GM23338 (cell line): ENCODE data around the gene MRPL24.

ENCODE experiments used
- CREB1 ChIP-seq: fragments of 250-450 bp; sonication (Bioruptor Pico); IDR thresholded peaks from 2 replicates; pipeline ENCODE4 v1.5.0; 2020; ENCODE audit warnings: low read depth, mild to moderate bottlenecking, moderate library complexity
- EZH2 ChIP-seq: fragments of 200-600 bp; sonication (generic); IDR thresholded peaks from one replicate; pipeline ENCODE4 v1.8.0; 2017; ENCODE audit warnings: antibody characterized with exemption, mild to moderate bottlenecking, low read depth; ENCODE audit not compliant: unreplicated experiment
- EZH2phosphoT487 ChIP-seq: fragments of 200-600 bp; sonication (generic); IDR thresholded peaks from one replicate; pipeline ENCODE4 v1.8.1; 2018; ENCODE audit warnings: antibody characterized with exemption; ENCODE audit not compliant: unreplicated experiment
- JUNB ChIP-seq: IDR thresholded peaks from one replicate; pipeline ENCODE4 v1.6.1; 2016; ENCODE audit warnings: antibody characterized with exemption; ENCODE audit not compliant: unreplicated experiment
- NANOG ChIP-seq: IDR thresholded peaks from 2 replicates; pipeline ENCODE4 v1.6.1; 2016; ENCODE audit warnings: antibody characterized with exemption, borderline replicate concordance
- POLR2AphosphoS5 ChIP-seq: IDR thresholded peaks from 2 replicates; pipeline ENCODE4 v1.6.1; 2016; ENCODE audit warnings: antibody characterized with exemption, low read depth
- STAT1 ChIP-seq: IDR thresholded peaks from one replicate; pipeline ENCODE4 v1.6.1; 2016; ENCODE audit warnings: antibody characterized with exemption; ENCODE audit not compliant: unreplicated experiment
- ZNF114 ChIP-seq: fragments of 250-450 bp; sonication (Bioruptor Pico); IDR thresholded peaks from 2 replicates; pipeline ENCODE4 v1.5.0; 2020; ENCODE audit warnings: mild to moderate bottlenecking, moderate library complexity
- ZNF331 ChIP-seq: fragments of 250-450 bp; sonication (Bioruptor Pico); IDR thresholded peaks from 2 replicates; pipeline ENCODE4 v1.5.0; 2020; ENCODE audit warnings: low read depth, mild to moderate bottlenecking, moderate library complexity
- TF ChIP-seq, protein P1 (sequence below), 2 experiments: fragments of 200-600 bp in 1 of 2; sonication (generic) in 1 of 2; conservative IDR thresholded peaks; 2 replicates each; pipeline versions ENCODE4 v1.5.1 to v1.6.1; 2016 to 2017; ENCODE audit warnings: antibody characterized with exemption in 2 of 2, low read depth in 2 of 2, mild to moderate bottlenecking in 2 of 2, moderate library complexity in 1 of 2
- TF ChIP-seq, protein P2 (sequence below): IDR thresholded peaks from one replicate; pipeline ENCODE4 v1.6.1; 2018; ENCODE audit warnings: antibody characterized with exemption; ENCODE audit not compliant: unreplicated experiment
- TF ChIP-seq, protein P3 (sequence below): IDR thresholded peaks from 2 replicates; pipeline ENCODE4 v1.6.1; 2016; ENCODE audit warnings: antibody characterized with exemption

DNA sequence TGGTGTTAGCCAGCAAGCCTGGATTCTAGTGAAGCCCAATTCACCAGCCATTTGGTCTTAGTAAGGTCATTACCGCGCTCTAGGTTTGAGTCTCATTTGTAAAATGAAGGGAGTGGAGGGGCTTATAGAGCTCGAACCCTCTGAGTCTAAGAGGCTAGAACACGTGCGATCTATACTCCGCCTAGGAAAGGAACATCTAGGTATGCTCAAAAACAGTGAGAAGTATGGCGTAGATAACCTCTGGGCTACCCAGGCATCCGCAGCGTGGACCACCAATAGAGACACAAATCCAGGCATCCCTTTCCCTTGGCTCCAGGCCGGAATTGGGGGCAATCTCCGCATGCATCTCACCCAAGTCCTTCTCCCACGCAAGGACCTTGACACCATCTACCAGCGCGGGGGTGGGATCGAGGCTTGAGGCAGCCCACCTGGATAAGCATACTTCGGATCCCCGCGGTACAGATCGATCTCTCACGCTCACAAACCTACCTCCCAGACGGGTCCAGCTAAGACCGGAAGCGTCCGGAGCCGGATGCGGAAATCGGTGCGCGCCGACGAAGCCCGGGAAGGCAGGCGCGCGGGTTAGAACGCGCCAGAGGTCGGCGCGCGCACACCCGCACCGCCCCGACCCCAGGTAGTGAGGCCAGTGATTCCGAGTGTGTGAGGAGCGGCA lies 12.8 kb downstream of the MRPL24 start, which contains the start of gene METTL25B:
- TF ChIP-seq, protein P1, sequence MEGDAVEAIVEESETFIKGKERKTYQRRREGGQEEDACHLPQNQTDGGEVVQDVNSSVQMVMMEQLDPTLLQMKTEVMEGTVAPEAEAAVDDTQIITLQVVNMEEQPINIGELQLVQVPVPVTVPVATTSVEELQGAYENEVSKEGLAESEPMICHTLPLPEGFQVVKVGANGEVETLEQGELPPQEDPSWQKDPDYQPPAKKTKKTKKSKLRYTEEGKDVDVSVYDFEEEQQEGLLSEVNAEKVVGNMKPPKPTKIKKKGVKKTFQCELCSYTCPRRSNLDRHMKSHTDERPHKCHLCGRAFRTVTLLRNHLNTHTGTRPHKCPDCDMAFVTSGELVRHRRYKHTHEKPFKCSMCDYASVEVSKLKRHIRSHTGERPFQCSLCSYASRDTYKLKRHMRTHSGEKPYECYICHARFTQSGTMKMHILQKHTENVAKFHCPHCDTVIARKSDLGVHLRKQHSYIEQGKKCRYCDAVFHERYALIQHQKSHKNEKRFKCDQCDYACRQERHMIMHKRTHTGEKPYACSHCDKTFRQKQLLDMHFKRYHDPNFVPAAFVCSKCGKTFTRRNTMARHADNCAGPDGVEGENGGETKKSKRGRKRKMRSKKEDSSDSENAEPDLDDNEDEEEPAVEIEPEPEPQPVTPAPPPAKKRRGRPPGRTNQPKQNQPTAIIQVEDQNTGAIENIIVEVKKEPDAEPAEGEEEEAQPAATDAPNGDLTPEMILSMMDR (conservative IDR thresholded peaks at IDR 0.05; ENCODE audit: low read depth in 2 of 2): no peak
- TF ChIP-seq CREB1 (CRISPR knock-in tag) (peak; percentile 52), ZNF331 (CRISPR knock-in tag) (no peak), EZH2 (no peak), POLR2AphosphoS5 (peak; percentile 61; the same call in 1 of the 2 replicates), EZH2phosphoT487 (no peak), ZNF114 (CRISPR knock-in tag) (no peak), JUNB (no peak), NANOG (no peak), STAT1 (no peak)
- TF ChIP-seq, protein P2, sequence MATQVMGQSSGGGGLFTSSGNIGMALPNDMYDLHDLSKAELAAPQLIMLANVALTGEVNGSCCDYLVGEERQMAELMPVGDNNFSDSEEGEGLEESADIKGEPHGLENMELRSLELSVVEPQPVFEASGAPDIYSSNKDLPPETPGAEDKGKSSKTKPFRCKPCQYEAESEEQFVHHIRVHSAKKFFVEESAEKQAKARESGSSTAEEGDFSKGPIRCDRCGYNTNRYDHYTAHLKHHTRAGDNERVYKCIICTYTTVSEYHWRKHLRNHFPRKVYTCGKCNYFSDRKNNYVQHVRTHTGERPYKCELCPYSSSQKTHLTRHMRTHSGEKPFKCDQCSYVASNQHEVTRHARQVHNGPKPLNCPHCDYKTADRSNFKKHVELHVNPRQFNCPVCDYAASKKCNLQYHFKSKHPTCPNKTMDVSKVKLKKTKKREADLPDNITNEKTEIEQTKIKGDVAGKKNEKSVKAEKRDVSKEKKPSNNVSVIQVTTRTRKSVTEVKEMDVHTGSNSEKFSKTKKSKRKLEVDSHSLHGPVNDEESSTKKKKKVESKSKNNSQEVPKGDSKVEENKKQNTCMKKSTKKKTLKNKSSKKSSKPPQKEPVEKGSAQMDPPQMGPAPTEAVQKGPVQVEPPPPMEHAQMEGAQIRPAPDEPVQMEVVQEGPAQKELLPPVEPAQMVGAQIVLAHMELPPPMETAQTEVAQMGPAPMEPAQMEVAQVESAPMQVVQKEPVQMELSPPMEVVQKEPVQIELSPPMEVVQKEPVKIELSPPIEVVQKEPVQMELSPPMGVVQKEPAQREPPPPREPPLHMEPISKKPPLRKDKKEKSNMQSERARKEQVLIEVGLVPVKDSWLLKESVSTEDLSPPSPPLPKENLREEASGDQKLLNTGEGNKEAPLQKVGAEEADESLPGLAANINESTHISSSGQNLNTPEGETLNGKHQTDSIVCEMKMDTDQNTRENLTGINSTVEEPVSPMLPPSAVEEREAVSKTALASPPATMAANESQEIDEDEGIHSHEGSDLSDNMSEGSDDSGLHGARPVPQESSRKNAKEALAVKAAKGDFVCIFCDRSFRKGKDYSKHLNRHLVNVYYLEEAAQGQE: no peak
- TF ChIP-seq, protein P3, sequence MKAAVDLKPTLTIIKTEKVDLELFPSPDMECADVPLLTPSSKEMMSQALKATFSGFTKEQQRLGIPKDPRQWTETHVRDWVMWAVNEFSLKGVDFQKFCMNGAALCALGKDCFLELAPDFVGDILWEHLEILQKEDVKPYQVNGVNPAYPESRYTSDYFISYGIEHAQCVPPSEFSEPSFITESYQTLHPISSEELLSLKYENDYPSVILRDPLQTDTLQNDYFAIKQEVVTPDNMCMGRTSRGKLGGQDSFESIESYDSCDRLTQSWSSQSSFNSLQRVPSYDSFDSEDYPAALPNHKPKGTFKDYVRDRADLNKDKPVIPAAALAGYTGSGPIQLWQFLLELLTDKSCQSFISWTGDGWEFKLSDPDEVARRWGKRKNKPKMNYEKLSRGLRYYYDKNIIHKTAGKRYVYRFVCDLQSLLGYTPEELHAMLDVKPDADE: no peak
